ENCODE measurements around the gene HOXC9.

HOXC9 gene

GRCh38 chr12:54028314-54029201, 28.6 kb downstream of the HOXC9 start, which contains the start of gene HOXC6:
HOXC6 (plus strand) TSS chr12:54028440; CDS start chr12:54028522, 82 bp downstream.
- DNase-seq (ENCODE audit: low read depth, low spot score) = no peak

- no peak for DNase-seq (ENCODE audit: low read depth, low spot score)
Measured at GRCh38 chr12:54029529-54030441, 29.8 kb downstream of the HOXC9 start.

DNA sequence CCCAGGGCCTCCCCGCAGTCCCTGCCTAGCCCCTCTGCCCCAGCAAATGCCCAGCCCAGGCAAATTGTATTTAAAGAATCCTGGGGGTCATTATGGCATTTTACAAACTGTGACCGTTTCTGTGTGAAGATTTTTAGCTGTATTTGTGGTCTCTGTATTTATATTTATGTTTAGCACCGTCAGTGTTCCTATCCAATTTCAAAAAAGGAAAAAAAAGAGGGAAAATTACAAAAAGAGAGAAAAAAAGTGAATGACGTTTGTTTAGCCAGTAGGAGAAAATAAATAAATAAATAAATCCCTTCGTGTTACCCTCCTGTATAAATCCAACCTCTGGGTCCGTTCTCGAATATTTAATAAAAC, 30.5 kb downstream of the HOXC9 start:
- no peak for DNase-seq (ENCODE audit: low read depth, low spot score)

DNA sequence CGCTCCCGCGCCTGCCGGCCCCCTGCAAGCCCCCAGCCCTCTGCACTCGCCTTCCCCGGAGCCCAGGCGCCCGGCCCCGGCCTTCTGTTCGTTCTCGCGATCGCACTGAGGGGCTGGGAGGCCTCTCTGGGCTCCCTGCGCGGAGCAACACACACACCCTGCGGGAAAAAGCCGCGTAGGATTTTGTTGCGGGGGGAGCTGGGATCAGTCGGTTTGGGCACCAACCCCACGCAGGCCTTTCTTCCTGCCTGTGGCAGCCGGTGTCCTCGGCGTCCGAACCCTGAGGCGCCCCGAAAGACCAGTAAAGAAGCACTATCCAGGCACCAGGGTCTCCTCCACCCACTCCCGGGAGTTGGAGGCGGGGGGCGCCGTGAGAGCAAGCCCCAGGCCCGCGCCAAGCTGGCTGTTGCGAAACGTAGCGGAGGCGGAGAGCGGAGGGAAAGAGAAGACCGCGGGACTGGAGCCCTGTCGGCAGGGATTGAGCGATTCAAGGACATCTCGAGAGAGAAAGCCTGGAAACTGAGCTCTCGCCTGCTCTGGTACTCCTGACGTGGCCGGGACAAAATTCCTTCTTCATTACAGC, 31.0 kb downstream of the HOXC9 start:
- no peak for DNase-seq (ENCODE audit: low read depth, low spot score)

GRCh38 chr12:54031480-54031879, 31.5 kb downstream of the HOXC9 start:
- DNase-seq (ENCODE audit: low read depth, low spot score) = no peak

DNA sequence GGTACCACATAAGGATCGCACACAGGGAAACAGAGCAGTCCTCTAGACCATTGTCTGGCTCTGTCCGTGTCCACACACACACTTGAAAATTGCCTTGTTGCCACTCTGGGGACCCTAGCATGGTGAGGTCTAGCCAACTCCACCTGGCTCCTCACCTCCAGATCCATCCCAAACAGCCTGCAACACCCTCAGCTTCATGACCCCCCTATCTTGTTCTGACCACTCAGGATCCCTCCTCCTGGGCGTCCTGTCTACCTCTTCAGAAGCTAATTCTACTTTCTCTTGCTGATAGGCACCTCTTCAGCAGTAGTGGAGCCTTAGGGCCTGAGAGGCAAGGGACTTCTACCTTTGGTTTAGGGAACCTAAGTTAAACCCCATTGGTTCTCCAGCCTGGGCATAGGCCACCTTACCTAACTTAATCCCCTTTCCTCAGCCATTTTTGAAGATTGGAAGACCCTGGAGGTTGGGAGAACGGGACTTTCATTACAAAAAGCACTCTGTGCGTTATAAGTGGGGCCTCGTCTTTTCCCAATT, 32.2 kb downstream of the HOXC9 start:
- DNase-seq (ENCODE audit: low read depth, low spot score) = no peak

GRCh38 chr12:54032627-54033100, 32.7 kb downstream of the HOXC9 start, which contains the start of gene HOXC5:
HOXC5 (plus strand) TSS chr12:54033050; CDS start chr12:54033123, 73 bp downstream.
- DNase-seq (ENCODE audit: low read depth, low spot score) = no peak

DNA sequence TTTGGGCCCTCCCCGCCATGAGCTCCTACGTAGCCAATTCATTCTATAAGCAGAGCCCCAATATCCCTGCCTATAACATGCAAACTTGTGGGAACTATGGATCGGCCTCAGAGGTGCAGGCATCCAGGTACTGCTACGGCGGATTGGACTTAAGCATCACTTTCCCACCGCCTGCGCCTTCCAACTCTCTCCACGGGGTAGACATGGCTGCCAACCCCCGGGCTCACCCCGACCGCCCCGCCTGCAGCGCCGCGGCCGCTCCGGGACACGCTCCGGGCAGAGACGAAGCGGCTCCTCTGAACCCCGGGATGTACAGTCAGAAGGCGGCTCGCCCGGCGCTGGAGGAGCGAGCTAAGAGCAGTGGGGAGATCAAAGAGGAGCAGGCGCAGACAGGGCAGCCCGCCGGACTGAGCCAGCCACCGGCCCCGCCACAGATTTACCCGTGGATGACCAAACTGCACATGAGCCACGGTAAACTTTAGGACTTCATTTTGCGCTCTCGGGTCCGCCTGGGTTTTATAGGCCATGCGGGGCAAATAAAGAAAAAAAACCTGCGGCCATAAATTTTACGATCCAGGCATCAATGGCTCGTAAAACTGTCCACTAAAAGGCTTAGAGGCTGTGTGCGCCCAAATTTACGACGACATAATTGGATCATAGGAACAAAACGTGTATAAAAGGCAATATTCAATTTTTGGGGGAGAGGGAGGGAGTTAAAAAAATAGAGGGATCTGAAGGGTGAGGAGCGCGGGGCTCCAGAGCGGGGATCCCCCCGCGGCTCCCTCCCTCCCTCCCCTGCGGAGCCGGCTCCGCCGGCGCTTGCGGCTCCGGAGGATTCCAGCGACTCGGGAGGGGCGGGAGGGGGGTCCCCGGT, 33.4 kb downstream of the HOXC9 start:
- DNase-seq (ENCODE audit: low read depth, low spot score) = no peak

DNA sequence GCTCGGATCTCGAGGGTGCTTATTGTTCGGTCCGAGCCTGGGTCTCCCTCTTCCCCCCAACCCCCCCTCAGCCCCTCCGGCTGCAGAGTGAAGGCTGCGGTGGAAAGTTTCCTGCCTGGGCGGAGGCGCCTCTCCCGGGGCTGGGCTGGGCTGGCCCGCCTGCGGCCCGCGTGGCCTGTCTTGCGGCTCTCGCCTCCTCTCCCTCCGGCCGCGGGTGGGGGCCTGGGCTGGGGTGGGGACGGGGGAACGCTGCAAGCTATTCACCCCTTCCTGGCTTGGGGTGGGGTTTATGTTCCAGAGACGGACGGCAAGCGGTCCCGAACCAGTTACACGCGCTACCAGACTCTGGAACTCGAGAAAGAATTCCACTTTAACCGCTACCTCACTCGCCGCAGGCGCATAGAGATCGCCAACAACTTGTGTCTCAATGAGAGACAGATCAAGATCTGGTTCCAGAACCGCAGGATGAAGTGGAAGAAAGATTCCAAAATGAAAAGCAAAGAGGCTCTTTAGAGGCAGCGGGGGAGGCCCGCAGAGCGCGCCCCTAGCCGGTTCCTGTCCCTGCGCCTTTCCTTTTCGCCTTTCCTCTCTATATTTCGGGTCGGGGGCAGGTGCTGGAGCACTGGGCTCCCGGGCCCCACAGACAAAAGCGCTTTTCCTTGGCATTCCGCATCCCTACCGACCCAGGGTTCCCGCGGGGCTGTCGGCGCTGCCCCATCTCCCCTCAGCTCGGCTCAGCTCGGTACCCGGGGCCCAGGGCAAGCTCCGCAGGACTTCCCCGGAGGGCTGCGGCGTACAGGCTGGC, 34.2 kb downstream of the HOXC9 start:
- DNase-seq (ENCODE audit: low read depth, low spot score) = no peak

GRCh38 chr12:54034785-54035310, 34.9 kb downstream of the HOXC9 start:
- no peak for DNase-seq (ENCODE audit: low read depth, low spot score)

GRCh38 chr12:54035568-54036264, 35.8 kb downstream of the HOXC9 start:
- DNase-seq (ENCODE audit: low read depth, low spot score) = no peak

- DNase-seq (ENCODE audit: low read depth, low spot score) = no peak
Measured at GRCh38 chr12:54036620-54037359, 36.8 kb downstream of the HOXC9 start.

DNA sequence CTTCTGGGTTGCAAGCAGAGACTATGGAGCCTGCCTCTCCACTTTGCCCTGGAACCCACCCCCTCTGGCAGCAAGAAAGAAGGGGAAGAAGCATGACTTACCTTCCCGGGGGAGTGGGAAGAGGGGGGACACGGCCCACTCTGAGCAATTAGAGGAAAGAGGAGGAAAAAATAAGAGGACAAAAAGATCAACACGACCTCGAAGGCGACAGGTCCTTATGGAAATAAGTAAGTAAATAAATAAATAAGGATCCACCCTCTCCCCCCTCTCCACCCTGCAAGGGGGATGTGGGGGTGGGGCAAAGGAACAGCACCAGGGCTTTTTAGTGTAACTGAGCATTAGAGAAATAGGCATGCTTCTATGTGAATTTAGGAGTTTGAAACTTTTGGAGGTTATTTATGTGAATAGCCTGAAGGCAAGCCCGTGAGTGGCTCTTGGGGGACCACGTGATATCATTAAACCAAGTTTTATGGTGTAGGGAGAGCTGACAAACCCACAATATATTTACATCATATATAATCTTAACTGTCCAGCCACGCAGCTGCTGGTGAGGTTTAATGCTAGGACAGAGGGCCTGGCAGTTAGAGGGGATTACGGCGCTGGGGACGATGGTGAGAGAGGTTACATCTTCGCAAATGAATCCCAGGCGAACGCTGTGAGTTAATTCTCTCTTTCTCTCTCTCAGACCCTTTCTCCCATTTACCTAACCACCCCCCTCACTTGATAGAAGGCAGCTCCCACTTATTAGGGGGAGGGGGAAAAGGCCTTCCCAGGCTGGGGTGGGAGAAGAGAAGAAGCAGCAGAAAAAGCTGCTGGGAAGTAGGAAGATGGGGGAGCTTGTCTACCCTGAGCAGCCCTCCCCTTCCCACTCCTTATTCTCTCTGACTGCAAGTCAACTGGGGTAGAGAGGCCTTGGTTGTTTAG, 37.7 kb downstream of the HOXC9 start:
- DNase-seq (ENCODE audit: low read depth, low spot score) = no peak

GRCh38 chr12:54038284-54038870, 38.4 kb downstream of the HOXC9 start:
- no peak for DNase-seq (ENCODE audit: low read depth, low spot score)

DNA sequence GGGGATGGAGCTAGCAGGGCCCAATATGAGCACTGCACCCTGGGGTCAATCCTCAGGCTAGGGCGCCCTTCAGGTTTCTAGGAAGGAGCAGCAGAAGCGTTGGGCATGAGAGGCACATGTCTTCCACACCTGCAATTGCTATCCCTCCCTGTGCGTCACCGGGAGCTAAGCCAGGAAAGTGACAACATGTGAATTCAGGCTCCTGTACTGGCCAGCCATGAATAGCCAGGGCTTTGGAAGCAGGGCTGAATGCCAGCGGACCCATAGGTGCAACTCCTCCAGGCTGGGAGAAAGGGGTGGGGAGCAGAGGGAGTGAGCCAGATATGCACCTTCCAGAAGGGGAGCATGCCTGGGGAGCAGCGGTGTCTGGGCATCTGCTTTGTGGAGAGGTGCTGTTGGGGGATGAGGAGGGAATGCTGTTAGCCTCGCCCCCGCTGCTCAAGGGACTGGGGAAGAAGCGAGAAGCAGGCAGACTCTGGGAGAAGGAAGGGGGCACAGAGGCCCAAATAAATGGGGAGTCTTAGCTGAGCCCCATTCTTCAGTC, 39.0 kb downstream of the HOXC9 start:
- no peak for DNase-seq (ENCODE audit: low read depth, low spot score)

DNA sequence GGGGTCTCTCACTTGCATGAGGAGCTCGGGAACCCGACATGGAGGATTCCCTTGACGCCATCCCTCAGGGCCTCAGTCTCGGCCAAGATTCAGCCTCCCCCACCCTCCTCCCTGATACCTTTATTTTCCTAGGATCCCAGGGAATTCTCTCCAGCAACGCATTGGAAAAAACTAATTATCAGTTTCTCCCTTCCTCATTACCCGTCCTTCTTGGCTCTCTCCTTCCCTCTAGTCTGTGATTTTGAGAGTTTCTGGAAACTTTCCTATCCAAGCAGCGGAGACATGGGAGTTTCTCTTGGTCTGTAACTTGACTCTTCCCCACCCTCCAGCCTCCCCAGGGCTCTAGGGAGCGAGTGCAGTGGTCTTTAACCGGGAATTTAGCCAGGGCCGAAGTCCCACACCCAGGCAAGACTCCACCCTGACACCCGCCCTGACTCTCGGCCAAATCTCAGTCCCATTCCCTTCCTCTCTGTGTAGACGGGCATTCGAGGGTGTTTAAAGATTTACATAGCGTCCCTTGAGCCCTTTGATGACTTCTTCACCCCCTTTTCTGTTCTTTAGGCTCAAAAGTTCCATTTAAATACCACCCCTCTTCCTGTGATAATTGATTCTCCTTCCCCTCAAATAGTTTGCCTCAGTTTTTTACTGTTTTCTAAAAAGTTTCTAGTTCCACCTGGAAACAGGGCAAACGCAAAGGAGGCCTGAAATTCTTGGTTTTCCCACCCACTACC, 39.6 kb downstream of the HOXC9 start:
- DNase-seq (ENCODE audit: low read depth, low spot score) = no peak

Data from smooth muscle cell of the brain vasculature (primary cell).